CD4-positive, alpha-beta T cell treated with Interferon gamma for 1 hour (primary cell): ENCODE results near the gene DEFB121.
"Not testable (repeated sequence)": the region's sequence is repeated elsewhere in the genome, so short reads cannot be mapped to it uniquely, and the experiment has no call there.

Experiments
- DNase-seq: peaks from one replicate; pipeline ENCODE4 v3.0.0-alpha.2; 2020

DEFB121 gene

GRCh38 chr20:31406115-31406514 lies at the start of gene DEFB121:
TSS of gene DEFB121 (minus strand) at chr20:31406215. CDS start at chr20:31406152, 63 bp downstream.
- no peak for DNase-seq

GRCh38 chr20:31454361-31454760 lies 48.3 kb upstream of the DEFB121 start:
- DNase-seq: no peak

GRCh38 chr20:31452575-31452974 lies 46.6 kb upstream of the DEFB121 start:
- DNase-seq: no peak

- DNase-seq: no peak
Observed at GRCh38 chr20:31449511-31450414, 43.7 kb upstream of the DEFB121 start.

GRCh38 chr20:31446084-31446819 lies 40.2 kb upstream of the DEFB121 start:
- DNase-seq: no peak

GRCh38 chr20:31440012-31440659 lies 34.1 kb upstream of the DEFB121 start, which contains the start of gene DEFB123:
TSS of gene DEFB123 (plus strand) at chr20:31440632. CDS start at chr20:31440699, 67 bp downstream.
- no peak for DNase-seq

- no peak for DNase-seq
Observed at GRCh38 chr20:31430568-31431115, 24.6 kb upstream of the DEFB121 start.

GRCh38 chr20:31427576-31427975 lies 21.6 kb upstream of the DEFB121 start:
- DNase-seq: not testable (repeated sequence)

- DNase-seq: not testable (repeated sequence)
Observed at GRCh38 chr20:31426891-31427551, 21.0 kb upstream of the DEFB121 start.

GRCh38 chr20:31425797-31426196 lies 19.8 kb upstream of the DEFB121 start:
- DNase-seq: no peak

- DNase-seq: no peak
Observed at GRCh38 chr20:31418307-31418706, 12.3 kb upstream of the DEFB121 start.

GRCh38 chr20:31415653-31416052 lies 9.6 kb upstream of the DEFB121 start:
- no peak for DNase-seq

GRCh38 chr20:31414381-31414780 lies 8.4 kb upstream of the DEFB121 start:
- DNase-seq: no peak

- DNase-seq: no peak
Observed at GRCh38 chr20:31410011-31410410, 4.0 kb upstream of the DEFB121 start.

- no peak for DNase-seq
Observed at GRCh38 chr20:31403886-31404285, 2.1 kb downstream of the DEFB121 start.

GRCh38 chr20:31394900-31395299 lies 11.1 kb downstream of the DEFB121 start:
- DNase-seq: no peak

GRCh38 chr20:31392836-31393235 lies 13.2 kb downstream of the DEFB121 start:
- no peak for DNase-seq

- DNase-seq: no peak
Observed at GRCh38 chr20:31390490-31390889, 15.5 kb downstream of the DEFB121 start, which contains the start of gene DEFB119. TSS of gene DEFB119 (minus strand) at chr20:31390590. CDS start at chr20:31390483, 107 bp downstream.

- DNase-seq: no peak
Observed at GRCh38 chr20:31374346-31374745, 31.7 kb downstream of the DEFB121 start.

GRCh38 chr20:31368301-31368700 lies 37.7 kb downstream of the DEFB121 start, which contains the start of gene DEFB118:
TSS of gene DEFB118 (plus strand) at chr20:31368601. CDS start at chr20:31368651, 50 bp downstream.
- no peak for DNase-seq

- not testable (repeated sequence) for DNase-seq
Observed at GRCh38 chr20:31364272-31364671, 41.7 kb downstream of the DEFB121 start.

GRCh38 chr20:31363295-31363694 lies 42.7 kb downstream of the DEFB121 start:
- no peak for DNase-seq
